ENCODE results near the gene CLCN7.

Gene CLCN7

DNA sequence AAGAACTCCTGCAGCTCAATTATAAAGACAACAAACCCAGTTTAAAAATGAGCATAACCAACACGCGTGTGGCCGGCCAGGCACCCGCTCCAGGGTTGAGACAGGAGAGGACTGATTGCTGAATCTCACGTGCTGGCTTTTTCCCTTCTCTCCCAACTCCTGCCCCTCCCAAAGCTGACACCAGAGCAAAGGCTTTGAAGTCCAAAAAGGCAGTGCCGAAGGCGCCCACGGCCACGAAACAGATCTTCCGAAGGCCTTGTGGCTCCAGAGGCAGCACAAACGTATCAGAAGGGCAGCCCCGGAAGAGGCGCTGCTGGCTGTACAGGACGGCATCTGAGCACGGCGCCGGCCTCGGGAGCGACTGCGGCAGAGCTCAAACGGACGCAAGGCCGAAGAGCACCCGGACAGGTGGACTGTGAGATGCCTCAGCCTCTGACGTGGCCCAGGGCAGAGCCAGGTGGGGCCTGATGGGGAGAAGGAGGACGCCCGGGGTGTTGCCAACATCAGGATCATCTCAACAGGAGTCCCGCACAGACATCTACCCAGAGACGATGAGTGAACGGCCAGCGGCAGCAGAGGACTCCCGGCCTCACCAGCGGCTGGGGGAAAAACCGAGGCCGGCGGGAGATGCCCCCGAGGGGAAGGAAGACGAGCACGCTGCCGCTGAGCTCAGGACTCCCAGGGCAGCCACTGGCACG lies 10.5 kb downstream of the CLCN7 start:
- no peak for DNase-seq (ENCODE audit: low spot score)

DNA sequence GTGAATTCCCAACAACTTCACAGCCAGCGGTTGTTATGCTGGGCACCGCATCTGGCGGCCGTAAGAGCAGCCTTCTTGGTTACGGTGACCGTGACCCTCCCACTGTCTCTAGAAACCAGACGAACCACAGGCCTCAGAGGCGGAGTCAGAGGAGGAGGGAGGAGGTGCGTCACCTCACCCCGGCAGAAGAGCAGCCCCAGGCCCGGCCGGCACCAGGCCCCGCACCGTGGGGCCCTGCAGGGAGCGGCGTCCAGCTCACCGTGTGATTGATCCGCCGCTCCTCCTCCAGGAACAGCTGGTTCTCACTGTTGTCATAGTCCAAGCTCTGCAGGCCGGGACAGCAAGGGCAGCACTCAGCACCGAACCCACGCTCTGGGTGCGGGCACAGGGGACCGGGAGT lies 13.7 kb downstream of the CLCN7 start:
- no peak for DNase-seq (ENCODE audit: low spot score)

DNA sequence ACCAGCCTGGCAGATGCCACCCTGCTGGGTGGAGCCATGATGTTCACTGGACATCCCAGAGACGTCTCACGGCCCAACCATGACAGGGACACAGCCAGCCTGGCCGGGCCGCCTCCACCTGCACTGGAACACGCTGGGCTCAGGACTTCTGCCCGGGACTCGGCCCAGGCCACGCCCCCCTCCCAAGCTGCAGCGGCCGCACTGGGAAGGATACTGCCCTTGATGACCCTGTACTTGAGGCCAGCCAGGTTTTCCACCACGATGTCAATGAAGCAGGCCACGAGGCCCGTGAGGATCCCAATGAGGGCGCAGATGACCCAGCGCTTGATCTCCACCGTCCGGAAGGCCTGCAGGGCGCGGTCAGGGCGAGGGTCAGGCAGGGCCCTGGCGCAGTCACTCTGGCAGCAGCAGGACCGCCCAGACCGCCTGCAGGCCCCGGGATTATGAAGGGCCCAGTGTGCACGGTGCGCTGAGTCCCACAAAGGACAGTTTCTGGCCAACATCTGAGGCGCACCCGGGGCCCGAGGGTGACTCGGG lies 14.2 kb downstream of the CLCN7 start:
- no peak for DNase-seq (ENCODE audit: low spot score)

DNA sequence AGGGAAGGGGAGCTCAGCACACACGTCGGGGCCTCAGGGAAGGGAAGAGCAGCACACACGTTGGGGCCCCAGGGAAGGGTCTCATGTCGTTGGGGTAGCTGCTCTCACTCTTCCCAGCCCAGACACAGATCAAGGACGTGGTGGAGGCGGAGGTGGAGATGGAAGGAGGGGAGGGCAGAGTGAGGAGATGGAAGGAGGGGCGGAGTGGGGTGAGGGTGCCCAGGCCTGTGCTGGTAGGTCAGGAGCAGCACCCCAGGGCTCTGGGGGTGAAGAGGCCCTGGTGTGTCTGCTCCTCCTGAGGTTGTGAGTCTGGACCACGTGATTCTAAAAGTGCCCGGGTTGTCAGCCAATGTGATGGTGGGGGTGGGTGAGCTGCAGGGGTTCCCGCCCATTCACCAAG lies 14.9 kb downstream of the CLCN7 start:
- no peak for DNase-seq (ENCODE audit: low spot score)

DNA sequence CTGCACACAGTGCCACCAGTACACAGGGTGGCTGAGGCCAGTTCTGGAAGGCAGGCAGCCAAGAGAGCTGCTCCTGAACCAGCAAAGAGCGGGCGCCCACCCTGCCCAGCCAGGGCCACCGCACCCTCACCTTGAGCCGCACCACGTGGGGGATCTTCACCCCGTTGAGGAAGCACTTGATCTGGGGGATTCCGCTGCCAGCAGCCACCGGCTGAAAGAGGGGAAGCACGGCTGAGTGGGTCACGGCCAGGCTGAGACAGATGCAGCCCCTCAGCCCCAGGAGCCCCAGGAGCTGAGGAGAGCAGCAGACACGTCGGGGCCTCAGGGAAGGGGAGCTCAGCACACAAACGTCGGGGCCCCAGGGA lies 15.9 kb downstream of the CLCN7 start:
- no peak for DNase-seq (ENCODE audit: low spot score)

DNA sequence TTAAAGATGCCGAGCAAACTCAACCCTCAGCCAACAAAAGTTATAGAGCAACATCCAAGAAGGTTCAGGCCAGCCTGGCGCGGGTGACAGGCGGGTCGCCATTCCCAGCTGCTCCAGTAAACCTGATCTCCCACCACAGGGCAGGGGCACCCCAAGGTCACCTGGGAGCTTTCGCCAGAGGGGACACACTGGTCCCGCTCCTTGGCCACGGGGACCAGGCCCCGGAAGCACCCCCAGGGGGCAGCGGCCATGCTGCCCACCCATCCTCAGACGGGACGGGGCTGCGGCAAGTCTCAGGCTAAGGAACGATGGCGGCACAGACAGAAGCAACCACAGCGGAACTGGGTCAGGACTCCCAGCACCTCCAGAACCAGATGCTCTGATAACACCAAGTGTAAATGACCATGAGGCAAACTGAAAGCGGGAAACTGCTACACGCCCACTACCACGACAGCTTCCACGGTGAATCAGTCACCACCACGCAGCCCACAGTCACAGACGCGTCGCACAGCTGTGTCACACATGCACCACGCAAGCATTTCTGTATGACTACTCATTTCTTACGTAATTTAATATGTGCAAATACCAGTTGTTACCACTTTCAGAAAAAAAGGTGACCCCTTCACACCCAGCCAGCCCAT lies 16.4 kb downstream of the CLCN7 start:
- DNase-seq (ENCODE audit: low spot score): peak; percentile 26

DNA sequence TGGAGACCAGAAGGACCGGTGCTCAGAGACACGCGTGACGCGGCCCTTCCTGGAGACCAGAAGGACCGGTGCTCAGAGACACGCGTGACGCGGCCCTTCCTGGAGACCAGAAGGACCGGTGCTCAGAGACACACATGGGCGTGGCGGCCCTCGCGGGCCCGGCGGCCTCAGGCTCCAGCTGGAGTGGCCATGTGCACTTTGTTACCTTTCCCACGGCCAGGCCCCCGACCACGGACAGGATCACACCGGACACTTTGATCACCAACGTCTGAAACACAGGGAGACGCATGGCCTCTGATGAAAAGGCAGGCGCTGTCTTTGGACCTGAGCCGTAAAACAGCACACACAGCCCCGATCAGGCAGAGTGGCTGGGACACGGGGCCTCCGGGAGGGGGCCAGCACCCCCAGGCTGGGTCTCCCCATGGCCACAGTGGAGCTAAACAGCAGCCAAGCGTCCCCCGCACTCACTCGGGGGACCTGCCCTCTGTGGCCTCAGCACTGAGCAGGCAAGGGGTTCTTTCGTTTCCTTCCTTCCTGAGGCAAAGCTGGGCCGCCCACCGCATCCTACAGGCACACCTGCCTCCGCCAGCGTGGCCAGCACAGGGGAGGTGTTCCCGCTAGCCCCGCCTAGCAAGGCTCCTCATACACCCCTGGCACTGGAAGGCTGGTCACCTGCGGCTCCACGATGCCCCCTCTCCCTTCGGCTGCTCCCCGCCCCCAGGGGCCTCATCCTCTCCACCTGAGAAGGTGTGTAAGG lies 17.2 kb downstream of the CLCN7 start:
- DNase-seq (ENCODE audit: low spot score): no peak

DNA sequence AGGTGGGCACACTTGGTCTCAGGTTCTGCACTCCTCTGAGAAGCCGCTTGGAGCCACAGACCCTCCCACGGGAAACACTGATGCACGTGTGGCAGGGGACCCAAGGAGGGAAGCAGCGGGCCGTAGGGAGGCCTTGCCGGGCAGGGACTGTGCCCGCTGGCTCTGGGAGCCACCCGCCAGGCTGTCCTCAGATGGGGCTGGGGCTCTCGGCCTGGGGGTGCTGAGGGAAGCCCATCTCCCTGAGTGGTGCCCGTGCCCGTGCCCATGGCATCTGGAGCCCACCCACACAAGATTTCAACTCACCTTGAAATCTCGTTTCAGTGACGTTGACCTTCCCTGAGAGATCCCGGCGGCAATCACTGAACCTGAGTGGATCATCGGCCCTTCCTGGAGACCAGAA lies 17.9 kb downstream of the CLCN7 start:
- DNase-seq (ENCODE audit: low spot score): no peak

DNA sequence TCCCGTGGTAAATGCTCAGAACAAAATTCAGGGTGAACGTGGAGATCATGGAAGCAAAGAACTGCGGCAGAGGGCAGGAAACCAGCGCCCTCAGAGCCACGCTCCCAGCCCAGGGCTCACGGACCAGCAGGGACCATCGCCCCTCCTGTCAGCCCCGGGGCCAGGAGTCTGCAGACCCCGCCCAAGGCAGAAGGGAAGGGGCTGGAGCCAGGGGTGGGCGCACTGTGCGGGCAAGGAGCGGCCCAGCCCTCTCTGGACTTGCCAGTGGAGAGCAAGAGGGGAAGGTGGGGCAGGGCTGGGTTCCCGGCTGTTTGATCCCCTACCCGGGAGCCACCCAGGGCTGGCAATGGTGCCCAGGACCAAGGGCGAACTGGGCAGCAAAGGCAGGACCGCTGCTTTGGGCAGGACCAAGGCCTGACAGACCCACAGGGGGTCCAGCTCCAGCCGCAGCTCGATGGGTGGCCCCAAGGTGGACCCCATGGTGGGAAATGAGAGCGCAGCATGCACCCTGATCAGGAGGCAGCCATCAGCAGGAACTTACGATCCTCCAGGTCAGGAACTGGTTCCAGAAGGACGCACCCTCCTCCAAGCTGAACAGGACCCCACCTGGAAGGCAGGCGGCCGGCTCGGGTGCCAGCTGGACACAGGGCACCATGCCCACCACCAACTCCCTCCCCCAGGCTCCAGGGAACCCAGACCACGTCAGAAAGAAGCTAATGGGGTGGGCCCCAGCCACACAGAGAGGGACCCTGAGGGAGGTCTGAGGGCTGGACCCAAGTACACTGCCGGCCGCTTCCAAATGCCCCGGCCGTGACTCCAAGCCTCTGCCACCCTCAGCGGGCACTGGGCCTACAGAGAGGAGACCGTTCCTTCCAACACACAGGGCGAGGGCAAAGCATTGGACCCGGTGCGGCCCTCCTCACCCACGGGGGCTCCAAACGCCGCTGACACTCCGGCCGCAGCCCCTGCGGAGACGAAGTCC lies 19.3 kb downstream of the CLCN7 start:
- no peak for DNase-seq (ENCODE audit: low spot score)

DNA sequence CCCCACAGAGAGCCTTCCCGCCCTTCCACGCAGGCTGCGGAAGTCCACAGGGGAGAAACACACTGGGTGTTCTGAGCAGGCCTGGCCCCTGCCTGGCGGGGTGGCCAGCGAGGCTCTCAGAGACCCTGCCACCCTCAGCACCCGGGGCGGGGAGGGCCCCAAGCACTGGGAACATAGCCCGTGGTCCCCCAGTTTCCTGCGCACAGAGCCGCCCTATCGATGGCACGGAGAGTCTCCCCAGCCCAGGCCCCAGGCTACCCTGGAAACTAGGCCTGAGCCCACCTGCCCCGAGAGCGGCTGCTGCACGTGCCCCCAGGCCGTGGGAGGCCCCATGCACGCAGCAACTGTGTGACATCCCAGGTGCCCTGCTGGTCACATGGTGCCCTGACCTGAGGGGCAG lies 20.3 kb downstream of the CLCN7 start:
- no peak for DNase-seq (ENCODE audit: low spot score)

DNA sequence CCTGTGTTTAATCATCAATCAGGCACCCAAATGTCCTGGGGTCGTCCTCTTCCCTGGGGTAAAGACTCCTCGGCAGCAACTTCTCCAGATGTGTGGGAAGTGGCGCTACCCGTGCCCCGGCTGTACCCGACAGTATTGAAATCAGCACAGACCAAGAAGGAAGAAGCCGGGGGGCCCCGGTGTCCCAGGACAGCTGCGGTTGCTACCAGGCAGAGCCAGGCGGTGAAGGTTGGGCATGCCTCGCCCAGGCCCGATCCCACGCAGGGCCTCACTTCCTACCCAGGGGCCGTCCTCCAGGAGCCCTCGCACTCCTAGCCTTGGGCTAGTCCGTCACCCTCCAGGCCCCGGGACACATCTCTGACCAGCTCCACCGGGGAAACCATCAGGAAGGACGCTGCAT lies 21.5 kb downstream of the CLCN7 start:
- no peak for DNase-seq (ENCODE audit: low spot score)

DNA sequence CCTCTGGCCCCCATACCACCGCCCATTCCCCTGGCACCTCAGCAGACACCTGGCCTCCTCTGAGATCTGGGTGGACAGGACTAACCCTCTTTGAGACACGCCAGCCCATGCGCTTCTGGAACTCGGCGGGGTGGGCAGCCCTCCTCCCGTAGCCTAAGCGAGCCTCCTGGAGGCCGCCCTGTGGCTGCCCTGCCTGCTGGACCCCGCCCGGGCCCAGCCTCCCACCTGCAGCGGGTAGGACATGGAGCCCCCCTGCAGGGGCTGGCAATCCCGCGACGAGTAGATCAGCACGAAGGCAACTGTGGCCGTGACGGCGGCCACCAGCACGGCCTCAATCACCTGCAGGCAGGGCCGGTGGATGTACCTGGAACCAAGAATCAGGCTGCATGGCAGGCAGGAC lies 22.3 kb downstream of the CLCN7 start:
- DNase-seq (ENCODE audit: low spot score): no peak

DNA sequence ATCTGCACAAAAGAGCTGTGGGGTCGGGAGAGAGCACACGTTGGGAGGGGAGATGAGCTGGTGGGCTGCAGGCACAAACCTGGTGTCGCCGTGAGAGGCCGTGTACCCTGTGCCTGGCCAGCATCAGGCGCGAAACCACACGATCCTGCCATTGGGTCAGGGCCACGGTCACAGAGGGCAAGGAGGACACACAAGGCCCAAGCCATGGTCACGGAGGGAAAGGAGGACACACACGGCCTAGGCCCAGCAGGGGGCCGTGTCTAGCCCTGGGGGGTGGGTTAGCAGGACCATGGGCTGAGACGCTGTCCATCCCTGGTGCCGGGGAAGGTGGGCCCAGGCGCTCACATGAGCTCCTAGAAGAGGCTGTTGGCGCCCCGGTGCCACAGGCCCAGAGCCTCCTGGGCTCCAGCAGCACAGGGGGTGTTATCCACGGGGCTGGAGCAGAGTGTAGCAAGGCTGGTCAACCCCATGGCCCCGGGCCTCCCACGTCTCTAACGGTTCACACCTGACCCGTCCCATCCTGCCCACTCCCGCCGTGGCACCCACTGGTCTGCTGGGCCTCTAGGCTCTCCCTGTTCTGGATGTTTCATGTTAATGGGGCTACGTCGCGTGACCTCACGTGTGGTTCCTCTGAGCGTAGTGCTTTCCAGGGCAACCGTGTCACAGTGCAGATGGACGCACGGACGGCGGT lies 23.0 kb downstream of the CLCN7 start:
- DNase-seq (ENCODE audit: low spot score): no peak

DNA sequence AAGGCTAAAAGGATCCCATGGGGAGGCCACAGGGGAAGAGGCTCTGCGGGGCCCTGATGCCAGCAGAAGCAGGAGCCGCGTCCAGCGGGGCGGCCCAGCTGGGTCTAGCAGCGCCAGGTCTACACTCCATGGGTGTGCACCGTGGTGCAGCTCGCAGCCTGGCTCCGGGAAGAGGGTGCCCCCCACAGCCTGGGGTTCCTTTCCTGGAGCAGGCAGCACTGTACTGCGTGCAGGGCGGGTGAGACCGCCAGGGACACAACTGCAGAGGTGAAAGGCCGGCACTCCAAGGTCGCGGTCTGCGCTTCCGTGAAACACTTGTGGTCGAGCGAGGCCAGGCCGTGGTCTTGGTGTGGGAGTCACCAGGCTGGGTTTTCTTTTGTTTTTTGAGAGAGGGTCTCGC lies 24.0 kb downstream of the CLCN7 start:
- DNase-seq (ENCODE audit: low spot score): no peak

DNA sequence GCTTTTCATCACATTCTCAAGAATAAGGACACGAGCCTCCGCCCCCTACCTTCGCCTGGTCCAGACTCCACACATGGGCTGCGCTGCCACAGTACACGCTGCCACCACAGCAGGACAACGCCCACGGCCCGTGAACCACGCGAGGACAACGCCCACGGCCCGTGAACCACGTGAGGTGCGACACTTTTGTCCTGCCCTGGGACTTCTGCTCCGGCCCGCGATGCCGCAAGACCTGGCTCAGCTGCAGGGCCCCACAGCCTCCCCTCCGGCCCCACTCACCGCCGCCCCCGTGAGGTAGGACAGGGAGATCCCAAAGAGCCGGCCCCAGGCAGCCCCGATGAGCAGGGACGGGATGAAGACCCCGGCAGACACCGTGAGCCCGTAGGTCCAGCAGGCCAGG lies 24.6 kb downstream of the CLCN7 start:
- DNase-seq (ENCODE audit: low spot score): no peak

DNA sequence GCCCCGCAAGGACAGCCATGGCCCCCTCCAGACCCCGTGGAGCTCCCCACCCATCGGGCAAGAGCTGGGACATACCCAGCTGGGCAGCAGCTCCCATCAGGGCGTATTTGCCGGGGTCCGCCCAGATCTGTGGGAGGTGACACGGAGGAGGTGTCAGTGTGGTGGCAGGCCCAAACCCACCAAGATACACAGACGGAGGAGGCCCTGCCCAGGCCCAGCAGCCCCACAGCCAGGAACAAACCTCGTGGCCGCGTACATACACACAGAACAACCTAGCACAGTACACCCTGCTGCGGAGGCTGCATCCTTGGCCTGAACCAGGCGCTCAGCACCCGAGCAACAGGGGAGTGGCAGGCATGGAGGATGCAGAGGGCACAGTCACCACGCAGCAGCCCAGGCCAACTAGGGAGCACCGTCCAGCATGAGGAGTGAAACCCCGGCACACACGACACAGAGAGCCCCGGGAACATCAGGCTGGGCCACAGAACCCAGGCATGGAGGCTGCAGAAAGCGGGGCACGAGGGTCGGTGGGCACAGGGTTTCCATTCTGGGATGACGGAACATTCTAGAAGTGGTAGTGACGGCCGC lies 25.5 kb downstream of the CLCN7 start:
- no peak for DNase-seq (ENCODE audit: low spot score)

DNA sequence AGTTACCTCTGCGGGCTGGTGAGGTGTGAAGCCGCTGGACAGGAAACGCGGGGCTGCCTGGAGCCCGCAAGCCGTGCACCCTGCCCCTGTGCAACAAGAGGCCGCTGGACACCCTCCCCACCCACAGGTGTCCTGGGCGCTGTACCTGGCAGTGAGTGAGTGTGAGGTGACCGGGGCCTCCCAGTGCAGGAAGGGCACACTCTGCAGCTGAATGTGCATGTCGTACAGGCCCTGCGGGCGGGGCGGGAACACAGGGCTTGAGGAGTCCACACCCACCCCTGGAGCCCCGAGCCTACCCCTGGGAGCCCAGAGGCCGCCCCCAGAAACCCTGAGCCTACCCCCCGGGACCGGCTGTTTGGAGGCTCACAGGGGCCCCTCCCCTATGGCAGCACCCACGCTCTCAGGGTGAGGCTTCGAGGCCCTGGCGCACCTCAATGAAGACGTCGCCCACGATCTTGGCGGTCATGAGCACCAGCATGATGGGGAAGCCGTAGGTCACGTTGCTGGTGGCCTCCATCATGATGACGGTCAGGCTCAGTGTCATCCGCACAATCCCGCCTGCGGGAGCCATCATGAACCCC lies 26.2 kb downstream of the CLCN7 start:
- DNase-seq (ENCODE audit: low spot score): no peak

DNA sequence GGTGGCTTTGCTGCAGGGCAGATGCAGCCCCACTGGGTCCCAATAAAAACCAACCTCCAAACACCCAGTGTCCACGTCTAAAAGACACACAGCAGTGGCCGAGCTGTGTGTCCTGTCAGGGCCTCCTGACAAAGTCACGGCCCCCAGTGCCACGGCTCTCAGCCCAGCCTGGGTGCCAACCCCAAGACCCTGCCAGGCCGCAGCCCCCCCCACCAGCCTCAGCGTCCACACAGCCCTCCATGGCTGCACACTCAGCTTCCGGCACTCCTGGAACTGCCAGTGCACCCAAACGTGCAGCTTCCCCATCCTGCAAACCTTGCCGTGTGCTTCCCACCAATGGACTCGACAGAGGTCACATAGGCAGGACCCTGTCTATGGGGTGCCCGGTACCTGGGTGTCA lies 26.9 kb downstream of the CLCN7 start:
- DNase-seq (ENCODE audit: low spot score): no peak

DNA sequence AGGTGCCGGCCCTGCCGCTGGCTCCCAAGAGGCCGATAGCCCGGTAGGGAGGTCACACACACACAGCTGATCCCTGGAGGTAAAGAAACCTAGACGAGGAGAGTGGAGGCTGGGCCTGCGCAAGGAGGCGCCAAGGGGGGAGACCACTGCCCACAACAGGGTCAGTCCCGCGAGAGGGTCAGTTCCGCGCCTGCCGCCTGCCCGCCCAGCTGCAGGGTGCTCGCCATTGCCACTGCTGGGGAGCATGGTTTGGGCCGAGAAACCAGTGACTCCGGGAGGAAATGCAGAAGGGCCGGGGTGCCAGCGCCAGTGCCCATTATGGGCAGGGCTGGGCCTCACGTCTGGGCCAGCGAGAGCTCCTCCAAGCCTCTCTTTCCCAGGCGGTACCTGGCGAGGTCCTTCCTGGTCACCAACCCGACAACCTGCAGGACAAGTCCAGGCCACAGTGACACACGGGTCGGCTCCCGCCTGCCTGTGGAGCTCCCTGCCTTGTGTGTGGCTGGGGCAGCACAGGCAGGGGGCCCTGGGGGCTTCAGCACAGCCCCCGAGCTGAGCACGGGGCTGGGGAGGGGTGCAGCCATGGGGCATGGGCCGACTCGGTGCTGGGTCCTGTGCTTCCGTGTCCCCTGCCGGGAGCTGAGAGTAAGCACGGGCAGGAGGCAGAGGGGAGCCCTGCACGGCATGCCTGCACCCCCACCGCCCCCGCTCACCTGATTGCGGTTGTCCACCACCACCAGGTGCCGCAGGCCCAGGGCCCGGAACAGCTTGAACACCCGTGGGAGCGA lies 28.3 kb downstream of the CLCN7 start:
- no peak for DNase-seq (ENCODE audit: low spot score)
